Astrocyte of the cerebellum (primary cell): ENCODE measurements around the gene SLC6A11.
A peak's percentile ranks its signal among the peaks of the same experiment; 100 is the strongest.

Source experiments
- DNase-seq: peaks from one replicate; pipeline ENCODE4 v3.0.0-alpha.2; 2011; ENCODE audit warnings: low read depth
- H3K4me3 ChIP-seq: 2 replicates; pipeline ENCODE4 v1.5.1; 2011; ENCODE audit warnings: mild to moderate bottlenecking, low read depth, low read length, moderate library complexity
- CTCF ChIP-seq: IDR thresholded peaks from 2 replicates; pipeline ENCODE4 v1.5.1; 2012; ENCODE audit warnings: low read length, low read depth, moderate library complexity, mild to moderate bottlenecking; ENCODE audit errors: missing control alignments
- in situ Hi-C: cut with HindIII; loops from 2 replicates; pipeline ENCODE4 v1.10.0; 2017; ENCODE audit warnings: low sequenced_read_pairs

The SLC6A11 gene

GRCh38 chr3:10848261-10848660, 32.2 kb downstream of the SLC6A11 start:
- DNase-seq, result no peak
- in situ Hi-C loops, result no loop called here
- TF ChIP-seq CTCF, result no peak
- no peak overlapping the region for H3K4me3 ChIP-seq

- in situ Hi-C loops, result no loop called here
- DNase-seq, result no peak
- no peak overlapping the region for H3K4me3 ChIP-seq
- TF ChIP-seq CTCF, result no peak
These were observed 36.2 kb downstream of the SLC6A11 start for GRCh38 chr3:10852066-10852808.

- no peak for TF ChIP-seq CTCF
- DNase-seq, result no peak
- in situ Hi-C loops, result no loop called here
- no peak overlapping the region for H3K4me3 ChIP-seq
These were observed 39.2 kb downstream of the SLC6A11 start for GRCh38 chr3:10855083-10855870.

- H3K4me3 ChIP-seq, result no peak overlapping the region
- TF ChIP-seq CTCF, result peak; percentile 32
- in situ Hi-C loops, result no loop called here
These were observed 40.0 kb downstream of the SLC6A11 start for GRCh38 chr3:10855871-10856662.

DNA sequence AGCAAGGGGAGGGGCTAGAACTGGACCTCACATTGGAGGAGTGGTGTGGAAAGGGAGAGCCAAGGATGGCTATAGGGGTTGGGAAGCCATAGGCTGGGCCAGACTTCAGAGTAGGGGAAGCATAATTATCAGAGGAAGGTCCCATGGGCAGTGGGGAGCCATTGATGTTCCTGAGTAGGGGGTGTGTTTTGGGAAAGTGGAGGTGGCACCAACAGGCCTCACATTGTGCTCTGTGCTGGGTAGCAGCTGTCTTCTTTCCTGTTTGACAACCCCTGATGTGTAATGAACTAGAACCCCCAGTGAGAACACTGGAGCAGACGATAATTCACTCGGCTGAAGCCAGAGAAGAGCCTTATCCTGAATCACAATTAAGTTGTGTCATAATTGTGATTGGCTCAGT, 41.2 kb downstream of the SLC6A11 start:
- no peak for TF ChIP-seq CTCF
- in situ Hi-C loops, result no loop called here
- H3K4me3 ChIP-seq, result no peak overlapping the region
- DNase-seq, result no peak

More at GRCh38 chr3:10855871-10856662, 40.0 kb downstream of the SLC6A11 start:
- no peak for DNase-seq

- in situ Hi-C loops, result no loop called here
- H3K4me3 ChIP-seq, result no peak overlapping the region
- no peak for TF ChIP-seq CTCF
- no peak for DNase-seq
These were observed 42.1 kb downstream of the SLC6A11 start for GRCh38 chr3:10858091-10858490.
